Activated CD8-positive, alpha-beta T cell treated with anti-CD3 and anti-CD28 coated beads for 36 hours (primary cell): Measurements from ENCODE around the gene KLHL22. TPM values are rescaled to one million over a fixed set of nuclear protein-coding genes. Genes with fewer than 3 reads are reported as not detected.
A peak's percentile ranks its signal among the peaks of the same experiment; 100 is the strongest.

Experiments
- ATAC-seq: fragments of 200-7000 bp; cut with Tn5 transposase; one replicate; pipeline ENCODE4 v1.10.0; 2021; ENCODE audit warnings: mild to moderate bottlenecking, moderate library complexity
- CTCF ChIA-PET: fragments of 350-600 bp; sonication (Branson Sonifier 250); formaldehyde crosslinking; loops from one replicate; lab custom pipeline; 2021; ENCODE audit warnings: antibody characterized with exemption; lab: Charles Lee
- POLR2A ChIA-PET: fragments of 350-600 bp; sonication (Branson Sonifier 250); formaldehyde crosslinking; loops from one replicate; lab custom pipeline; 2021; ENCODE audit warnings: antibody characterized with exemption; lab: Charles Lee
- DNase-seq: peaks from one replicate; pipeline ENCODE4 v3.0.0-alpha.2; 2020
- H3K27ac Mint-ChIP-seq: one replicate; pipeline ENCODE4 v1.8.0; 2021; ENCODE audit warnings: mild to moderate bottlenecking, mixed read lengths
- H3K27me3 Mint-ChIP-seq: one replicate; pipeline ENCODE4 v1.8.0; 2021; ENCODE audit warnings: mixed read lengths
- H3K36me3 Mint-ChIP-seq: one replicate; pipeline ENCODE4 v1.8.0; 2021; ENCODE audit warnings: low read depth, mixed read lengths
- H3K4me1 Mint-ChIP-seq: one replicate; pipeline ENCODE4 v1.8.0; 2021; ENCODE audit warnings: low read depth, mixed read lengths
- H3K4me3 Mint-ChIP-seq: one replicate; pipeline ENCODE4 v1.8.0; 2021; ENCODE audit warnings: mild to moderate bottlenecking, moderate library complexity, mixed read lengths
- H3K9me3 Mint-ChIP-seq: one replicate; pipeline ENCODE4 v1.8.0; 2021; ENCODE audit warnings: mixed read lengths
- CTCF ChIP-seq: fragments of 200-600 bp; IDR thresholded peaks from one replicate; pipeline ENCODE4 v1.8.0; 2022; ENCODE audit warnings: antibody characterized with exemption, mild to moderate bottlenecking
- intact Hi-C: fragments of 100-400 bp; cut with micrococcal nuclease; formaldehyde crosslinking; loops from one replicate; pipeline ENCODE4 v1.10.0; 2022
- total RNA-seq, 2 experiments: library from RNA; stranded (reverse); gene quantifications; one replicate each; pipeline ENCODE4 v1.2.3, GENCODE V29; 2021

Gene KLHL22
- total RNA-seq, 2 experiments from 2014 or later = 16.3 to 17.9 TPM

- no peak for TF ChIP-seq CTCF
- ChIA-PET CTCF (interaction anchor here (0.9 to 1.6 kb wide), 3 partner anchors 12 to 131 kb away, joined by 3 to 4 read pairs (median 3); no protein-coding TSS in a partner anchor), POLR2A (interaction anchor here (1.1 to 1.3 kb wide), 3 partner anchors 16 to 57 kb away, joined by 3 read pairs; no protein-coding TSS in a partner anchor)
- peaks cover 23% of the 10 kb centered on the region for H3K4me1 Mint-ChIP-seq
- intact Hi-C loops = loop anchor here (10.0 kb wide), 1 partner anchor 61 kb away; the partner anchor contains the start of gene KLHL22
- H3K4me3 Mint-ChIP-seq = no peak overlapping the region
- H3K27ac Mint-ChIP-seq = no peak overlapping the region
- ATAC-seq = no peak
- no peaks in the 10 kb centered on the region for H3K36me3 Mint-ChIP-seq
- no peaks in the 10 kb centered on the region for H3K9me3 Mint-ChIP-seq
- DNase-seq = no peak
- H3K27me3 Mint-ChIP-seq = peaks cover 65% of the 10 kb centered on the region
These were observed 61.8 kb downstream of the KLHL22 start for GRCh38 chr22:20433686-20434241.

GRCh38 chr22:20433191-20433590 is 62.4 kb downstream of the KLHL22 start:
- Mint-ChIP-seq H3K27ac (no peak overlapping the region), H3K4me3 (no peak overlapping the region), H3K36me3 (no peaks in the 10 kb centered on the region), H3K4me1 (peaks cover 23% of the 10 kb centered on the region), H3K9me3 (no peaks in the 10 kb centered on the region), H3K27me3 (peaks cover 60% of the 10 kb centered on the region)
- no peak for TF ChIP-seq CTCF
- POLR2A ChIA-PET = interaction anchor here (1.3 kb wide), 1 partner anchor 19 kb away, joined by 3 read pairs; no protein-coding TSS in a partner anchor
- DNase-seq = no peak
- CTCF ChIA-PET = interaction anchor here (1.6 to 1.9 kb wide), 2 partner anchors 10 to 12 kb away, joined by 3 read pairs; no protein-coding TSS in a partner anchor
- no peak for ATAC-seq
- intact Hi-C loops = loop anchor here (10.0 kb wide), 1 partner anchor 62 kb away; the partner anchor contains the start of gene KLHL22

GRCh38 chr22:20432244-20432686 is 63.3 kb downstream of the KLHL22 start:
- no peak for ATAC-seq
- H3K4me3 Mint-ChIP-seq = peak overlapping the region; percentile 24
- no peaks in the 10 kb centered on the region for H3K36me3 Mint-ChIP-seq
- peaks cover 23% of the 10 kb centered on the region for H3K4me1 Mint-ChIP-seq
- CTCF ChIA-PET = interaction anchor here (0.6 to 1.9 kb wide), 4 partner anchors 9 to 22 kb away, joined by 3 to 5 read pairs (median 3); no protein-coding TSS in a partner anchor
- H3K27me3 Mint-ChIP-seq = peaks cover 64% of the 10 kb centered on the region
- H3K27ac Mint-ChIP-seq = no peak overlapping the region
- no peaks in the 10 kb centered on the region for H3K9me3 Mint-ChIP-seq
- no peak for DNase-seq
- no peak for TF ChIP-seq CTCF
- intact Hi-C loops = loop anchor here (10.0 kb wide), 1 partner anchor 63 kb away; the partner anchor contains the start of gene KLHL22
- POLR2A ChIA-PET = no interaction called here

GRCh38 chr22:20431511-20432192 is 63.9 kb downstream of the KLHL22 start:
- intact Hi-C loops = loop anchor here (10.0 kb wide), 1 partner anchor 63 kb away; the partner anchor contains the start of gene KLHL22
- Mint-ChIP-seq H3K9me3 (no peaks in the 10 kb centered on the region), H3K4me3 (peak overlapping the region; percentile 24), H3K27ac (no peak overlapping the region), H3K4me1 (peaks cover 17% of the 10 kb centered on the region), H3K36me3 (no peaks in the 10 kb centered on the region), H3K27me3 (peaks cover 63% of the 10 kb centered on the region)
- ATAC-seq (no peak), DNase-seq (no peak)
- ChIA-PET CTCF (interaction anchor here (1.6 to 1.9 kb wide), 3 partner anchors 9 to 22 kb away, joined by 3 to 5 read pairs (median 3); no protein-coding TSS in a partner anchor), POLR2A (no interaction called here)
- no peak for TF ChIP-seq CTCF
